K562 (cell line): ENCODE measurements around the gene LRP4. TPM values are rescaled to one million over a fixed set of nuclear protein-coding genes. Genes with fewer than 3 reads are reported as not detected.

Experiments
- CTBP1 ChIP-seq: fragments of 450-650 bp; IDR thresholded peaks from 2 replicates; pipeline ENCODE4 v1.6.1; 2016; ENCODE audit warnings: borderline replicate concordance
- EHMT2 ChIP-seq: fragments of 450-650 bp; IDR thresholded peaks from 2 replicates; pipeline ENCODE4 v1.6.1; 2018; ENCODE audit warnings: antibody characterized with exemption
- EP300 ChIP-seq: IDR thresholded peaks from 2 replicates; pipeline ENCODE4 v1.6.1; 2012; ENCODE audit warnings: low read length, improper control_type of control experiment
- FOS ChIP-seq: IDR thresholded peaks from 3 replicates; pipeline ENCODE4 v1.6.1; 2011; ENCODE audit not compliant: insufficient read length; ENCODE audit errors: extremely low read depth
- FOXM1 ChIP-seq, 2 experiments: fragments of 450-650 bp in 1 of 2; sonication (generic) in 1 of 2; formaldehyde crosslinking in 1 of 2; IDR thresholded peaks; 2 replicates each; pipeline versions ENCODE4 v1.6.1 to v1.9.0; 2017 to 2022; ENCODE audit warnings: low read depth in 2 of 2, mild to moderate bottlenecking in 2 of 2, missing genetic modification reagents in 1 of 2, moderate library complexity in 1 of 2
- HDAC3 ChIP-seq: fragments of 450-650 bp; IDR thresholded peaks from 2 replicates; pipeline ENCODE4 v1.6.1; 2018; ENCODE audit warnings: borderline replicate concordance, mild to moderate bottlenecking, moderate library complexity; ENCODE audit not compliant: partially characterized antibody
- HIVEP1 ChIP-seq: fragments of 250-450 bp; sonication (Bioruptor Pico); IDR thresholded peaks from 2 replicates; pipeline ENCODE4 v1.4.0; 2020; ENCODE audit warnings: mild to moderate bottlenecking
- HMG20B ChIP-seq: fragments of 250-450 bp; sonication (Bioruptor Pico); IDR thresholded peaks from 2 replicates; pipeline ENCODE4 v1.5.0; 2021; ENCODE audit warnings: mild to moderate bottlenecking
- L3MBTL2 ChIP-seq: fragments of 450-650 bp; IDR thresholded peaks from 2 replicates; pipeline ENCODE4 v1.6.1; 2016; ENCODE audit warnings: mild to moderate bottlenecking, moderate library complexity
- MAZ ChIP-seq, 2 experiments: fragments of 450-650 bp in 1 of 2; sonication (generic) in 1 of 2; formaldehyde crosslinking; IDR thresholded peaks in 1 of 2; conservative IDR thresholded peaks in 1 of 2; 2 replicates each; pipeline versions ENCODE4 v1.4.0 to v1.5.0; 2020; ENCODE audit warnings: mild to moderate bottlenecking in 1 of 2, missing genetic modification reagents in 1 of 2
- MNT ChIP-seq, 2 experiments: fragments of 450-650 bp; conservative IDR thresholded peaks; 2 replicates each; pipeline ENCODE4 v1.6.1; 2017; ENCODE audit warnings: mild to moderate bottlenecking in 2 of 2, moderate library complexity in 2 of 2
- MYNN ChIP-seq, 2 experiments: sonication (generic); formaldehyde crosslinking in 1 of 2; IDR thresholded peaks; 2 replicates each; pipeline versions ENCODE4 v1.5.0 to v1.6.1; 2016 to 2020; ENCODE audit warnings: antibody characterized with exemption in 1 of 2, missing genetic modification reagents in 1 of 2
- NFIC ChIP-seq: fragments of 450-650 bp; IDR thresholded peaks from 2 replicates; pipeline ENCODE4 v1.6.1; 2017; ENCODE audit warnings: mild to moderate bottlenecking, inconsistent platforms
- NR3C1 ChIP-seq: sonication (generic); formaldehyde crosslinking; IDR thresholded peaks from 2 replicates; pipeline ENCODE4 v1.8.1; 2022; ENCODE audit warnings: missing genetic modification reagents
- PHF8 ChIP-seq: fragments of 200-600 bp; sonication (generic); IDR thresholded peaks from 2 replicates; pipeline ENCODE4 v1.6.1; 2012; ENCODE audit warnings: mixed run types, mild to moderate bottlenecking, inconsistent platforms, low read length, moderate library complexity, borderline replicate concordance
- RCOR1 ChIP-seq, 2 experiments: IDR thresholded peaks; 2 replicates each; pipeline ENCODE4 v1.6.1; 2012; ENCODE audit warnings: low read depth in 2 of 2, low read length in 2 of 2, borderline replicate concordance in 1 of 2, improper control_type of control experiment in 1 of 2
- RNF219 ChIP-seq: fragments of 250-450 bp; sonication (Bioruptor Pico); IDR thresholded peaks from 2 replicates; pipeline ENCODE4 v1.5.0; 2022; ENCODE audit warnings: mild to moderate bottlenecking
- SUPT5H ChIP-seq: fragments of 450-650 bp; IDR thresholded peaks from 2 replicates; pipeline ENCODE4 v1.6.1; 2016
- TAF15 ChIP-seq: fragments of 200-400 bp; formaldehyde crosslinking; IDR thresholded peaks from 2 replicates; pipeline ENCODE4 v1.6.1; 2017; ENCODE audit warnings: mild to moderate bottlenecking, low read depth, low read length, moderate library complexity
- TARDBP ChIP-seq: fragments of 450-650 bp; IDR thresholded peaks from 2 replicates; pipeline ENCODE4 v1.6.1; 2016
- ZEB2 ChIP-seq: fragments of 450-650 bp; IDR thresholded peaks from 2 replicates; pipeline ENCODE4 v1.6.1; 2016
- ZKSCAN1 ChIP-seq: fragments of 150-350 bp; IDR thresholded peaks from 2 replicates; pipeline ENCODE4 v1.6.1; 2016; ENCODE audit warnings: low read depth, low read length
- ZNF134 ChIP-seq: fragments of 250-450 bp; sonication (Bioruptor Pico); conservative IDR thresholded peaks from 2 replicates; pipeline ENCODE4 v1.4.0; 2020
- ZNF217 ChIP-seq: sonication (generic); formaldehyde crosslinking; IDR thresholded peaks from 2 replicates; pipeline ENCODE4 v1.8.0; 2022; ENCODE audit warnings: mild to moderate bottlenecking, missing genetic modification reagents
- ZNF354B ChIP-seq: fragments of 250-450 bp; sonication (Bioruptor Pico); IDR thresholded peaks from 2 replicates; pipeline ENCODE4 v1.4.0; 2020
- ZNF764 ChIP-seq: fragments of 250-450 bp; sonication (Bioruptor Pico); IDR thresholded peaks from 2 replicates; pipeline ENCODE4 v1.4.0; 2020; ENCODE audit warnings: low read depth, mild to moderate bottlenecking, moderate library complexity
- polyA plus RNA-seq, 8 experiments: library from polyadenylated mRNA; depleted of rRNA in 4 of 8; stranded (reverse) in 5 of 8; unstranded in 3 of 8; fragments of >200 nt; fragmentation: Nextera tagmentation in 2 of 8; fragmentation: Illumina TruSeq in 1 of 8; extraction: Ambion mirVana in 2 of 8; extraction: Trizol in 1 of 8; gene quantifications; 2 replicates each; pipeline versions ENCODE4 v1.2.1 to v1.2.3, GENCODE V29; 2011 to 2014; ENCODE audit warnings: inconsistent platforms in 1 of 8, missing spikeins in 1 of 8
- total RNA-seq, 7 experiments: library from RNA; depleted of rRNA in 6 of 7; stranded (reverse); fragments of >200 nt in 6 of 7; fragmentation: Illumina TruSeq in 2 of 7; extraction: Trizol in 2 of 7; gene quantifications; 2 replicates each; pipeline versions ENCODE4 v1.2.1 to v1.2.3, GENCODE V29; 2011 to 2021; ENCODE audit warnings: low replicate concordance in 1 of 7

Gene LRP4
- total and polyA plus RNA-seq, 9 of the 15 experiments (the other 6 are each of a cell fraction or from before 2014, with no cell fraction given): 0.04 to 0.54 (median 0.10) TPM

GRCh38 chr11:46936138-46937110, 18.1 kb upstream of the LRP4 start, which contains the start of gene CSTPP1 (continued):
- TF ChIP-seq PHF8: peak; percentile 65; the same call in 1 of the 2 replicates
- no peak for TF ChIP-seq NR3C1
- TF ChIP-seq EP300: 0 out of 2 replicates have a peak, but pooled peaks have one; percentile 40
- TF ChIP-seq ZEB2: peak; percentile 97
- peak; percentile 49 for TF ChIP-seq HDAC3
- peak; percentile 56 for TF ChIP-seq SUPT5H
- TF ChIP-seq L3MBTL2: peak; percentile 59; the same call in 1 of the 2 replicates
- peak; percentile 39 for TF ChIP-seq NFIC
- TF ChIP-seq RNF219 (CRISPR knock-in tag): no peak
- peak; percentile 83; the same call in 1 of the 2 replicates for TF ChIP-seq EHMT2
- no peak for TF ChIP-seq FOXM1 (IDR thresholded peaks at IDR 0.05; ENCODE audit: low read depth)
- no peak for TF ChIP-seq FOXM1 (CRISPR knock-in tag; IDR thresholded peaks at IDR 0.05; ENCODE audit: low read depth)
- no peak for TF ChIP-seq ZNF134 (CRISPR knock-in tag)
- no peak for TF ChIP-seq ZNF217 (CRISPR knock-in tag)
- no peak for TF ChIP-seq ZNF354B
- 0 out of 2 replicates have a peak, but pooled peaks have one; percentile 23 for TF ChIP-seq ZKSCAN1
- TF ChIP-seq RCOR1 (IDR thresholded peaks at IDR 0.05; ENCODE audit: borderline replicate concordance in 1 of 2, low read depth in 2 of 2, low read length in 2 of 2): peak in 1 of 2 experiments; percentile 89; a peak in 2 of 4 replicates
- no peak for TF ChIP-seq HMG20B (CRISPR knock-in tag)
- peak; percentile 70 to 73; a peak in 3 of 4 replicates for TF ChIP-seq MAZ (CRISPR knock-in tag; conservative IDR thresholded peaks at IDR 0.05 in 1 of 2, IDR thresholded peaks at IDR 0.05 in 1 of 2)
- TF ChIP-seq MNT (conservative IDR thresholded peaks at IDR 0.05): peak; percentile 37 to 62; a peak in 3 of 4 replicates
- no peak for TF ChIP-seq HIVEP1
- TF ChIP-seq FOS: no peak
- TF ChIP-seq TARDBP: 0 out of 2 replicates have a peak, but pooled peaks have one; percentile 47
- TF ChIP-seq TAF15: no peak
- peak; percentile 60; the same call in 1 of the 2 replicates for TF ChIP-seq MYNN (IDR thresholded peaks at IDR 0.05)
- no peak for TF ChIP-seq MYNN (CRISPR knock-in tag; IDR thresholded peaks at IDR 0.05)
- TF ChIP-seq ZNF764: no peak
- peak; percentile 93 for TF ChIP-seq CTBP1
